Neutrophil (primary cell): Measurements from ENCODE around the gene SRGAP1.

ENCODE experiments used
- H3K27ac ChIP-seq: fragments of 200-600 bp; sonication (generic); 2 replicates; pipeline ENCODE4 v1.5.1; 2016; ENCODE audit warnings: mild to moderate bottlenecking, moderate library complexity
- H3K27me3 ChIP-seq: fragments of 200-600 bp; sonication (generic); 2 replicates; pipeline ENCODE4 v1.6.0; 2016; ENCODE audit warnings: mild to moderate bottlenecking
- H3K36me3 ChIP-seq: fragments of 200-600 bp; sonication (generic); 2 replicates; pipeline ENCODE4 v1.5.1; 2017
- H3K4me1 ChIP-seq, 2 experiments: fragments of 200-600 bp in 1 of 2; sonication (generic) in 1 of 2; 1 replicate in 1 of 2; 2 replicates in 1 of 2; pipeline versions ENCODE4 v1.5.1 to v1.6.1; 2013 to 2016; ENCODE audit warnings: low read depth in 1 of 2, low read length in 1 of 2, mild to moderate bottlenecking in 1 of 2, moderate library complexity in 1 of 2; ENCODE audit not compliant: control insufficient read depth in 1 of 2, insufficient read depth in 1 of 2
- H3K4me3 ChIP-seq, 2 experiments: fragments of 200-600 bp in 1 of 2; sonication (generic) in 1 of 2; 1 replicate in 1 of 2; 2 replicates in 1 of 2; pipeline ENCODE4 v1.5.1; 2013 to 2016; ENCODE audit warnings: low read depth in 1 of 2, low read length in 1 of 2, mild to moderate bottlenecking in 1 of 2, moderate library complexity in 1 of 2
- H3K9me3 ChIP-seq: fragments of 200-600 bp; sonication (generic); 2 replicates; pipeline ENCODE4 v1.5.1; 2016
- TF ChIP-seq, protein P1 (sequence below): fragments of 200-600 bp; sonication (generic); IDR thresholded peaks from 2 replicates; pipeline ENCODE4 v1.5.1; 2016; ENCODE audit warnings: antibody characterized with exemption

Gene SRGAP1

DNA sequence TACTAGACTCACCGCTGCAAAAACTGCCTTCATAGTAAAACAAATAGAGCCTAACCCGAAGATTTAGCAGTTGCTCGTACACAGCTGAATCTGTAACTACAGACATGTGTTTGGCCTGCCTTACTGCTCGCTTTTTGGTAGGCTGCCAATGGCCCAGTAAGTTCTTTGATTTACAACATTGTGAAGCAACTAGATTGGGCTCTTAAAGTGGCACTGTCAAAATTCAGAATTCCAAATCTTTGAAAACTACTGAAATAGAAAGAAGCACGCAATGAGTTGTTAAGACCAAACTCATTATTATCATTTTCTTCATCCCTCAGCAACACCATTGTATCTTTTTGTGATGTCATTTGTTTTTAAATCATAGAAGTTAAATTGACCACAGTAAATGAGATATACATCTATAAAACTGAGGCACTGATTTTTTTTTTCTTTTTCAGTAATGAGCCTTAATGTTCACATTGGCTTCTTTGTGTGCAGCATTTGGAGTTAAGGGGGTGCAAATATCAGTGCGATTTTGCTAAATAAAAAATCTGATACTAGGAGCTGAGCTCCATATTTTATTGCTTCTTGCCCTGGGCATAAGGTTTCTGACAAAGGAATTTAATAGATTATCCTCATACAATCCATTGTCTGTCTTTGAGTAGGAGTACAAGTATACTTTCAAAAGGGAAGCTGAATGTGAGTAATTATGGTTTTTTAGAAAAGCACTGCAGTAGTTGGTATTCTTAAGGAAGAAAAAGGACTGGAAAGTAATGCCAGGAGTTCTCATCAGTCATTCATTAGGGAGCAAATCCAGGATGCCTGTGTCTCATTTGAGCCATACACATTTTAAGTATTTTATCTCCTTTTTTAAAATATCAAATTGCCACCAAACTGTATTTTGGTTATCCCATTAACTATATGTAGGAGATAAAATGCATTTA lies 239.0 kb downstream of the SRGAP1 start:
- TF ChIP-seq, protein P1, sequence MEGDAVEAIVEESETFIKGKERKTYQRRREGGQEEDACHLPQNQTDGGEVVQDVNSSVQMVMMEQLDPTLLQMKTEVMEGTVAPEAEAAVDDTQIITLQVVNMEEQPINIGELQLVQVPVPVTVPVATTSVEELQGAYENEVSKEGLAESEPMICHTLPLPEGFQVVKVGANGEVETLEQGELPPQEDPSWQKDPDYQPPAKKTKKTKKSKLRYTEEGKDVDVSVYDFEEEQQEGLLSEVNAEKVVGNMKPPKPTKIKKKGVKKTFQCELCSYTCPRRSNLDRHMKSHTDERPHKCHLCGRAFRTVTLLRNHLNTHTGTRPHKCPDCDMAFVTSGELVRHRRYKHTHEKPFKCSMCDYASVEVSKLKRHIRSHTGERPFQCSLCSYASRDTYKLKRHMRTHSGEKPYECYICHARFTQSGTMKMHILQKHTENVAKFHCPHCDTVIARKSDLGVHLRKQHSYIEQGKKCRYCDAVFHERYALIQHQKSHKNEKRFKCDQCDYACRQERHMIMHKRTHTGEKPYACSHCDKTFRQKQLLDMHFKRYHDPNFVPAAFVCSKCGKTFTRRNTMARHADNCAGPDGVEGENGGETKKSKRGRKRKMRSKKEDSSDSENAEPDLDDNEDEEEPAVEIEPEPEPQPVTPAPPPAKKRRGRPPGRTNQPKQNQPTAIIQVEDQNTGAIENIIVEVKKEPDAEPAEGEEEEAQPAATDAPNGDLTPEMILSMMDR: no peak
- H3K9me3 ChIP-seq: no peaks in the 10 kb centered on the region
- no peak overlapping the region for H3K4me3 ChIP-seq
- no peaks in the 10 kb centered on the region for H3K4me1 ChIP-seq
- no peaks in the 10 kb centered on the region for H3K27me3 ChIP-seq
- H3K36me3 ChIP-seq: no peaks in the 10 kb centered on the region
- H3K27ac ChIP-seq: no peak overlapping the region

- Histone ChIP-seq H3K27ac (no peak overlapping the region), H3K4me1 (no peaks in the 10 kb centered on the region), H3K27me3 (no peaks in the 10 kb centered on the region), H3K36me3 (no peaks in the 10 kb centered on the region), H3K9me3 (no peaks in the 10 kb centered on the region), H3K4me3 (no peak overlapping the region)
- TF ChIP-seq, protein P1: no peak
Observed at GRCh38 chr12:64085154-64085553, 240.7 kb downstream of the SRGAP1 start.

DNA sequence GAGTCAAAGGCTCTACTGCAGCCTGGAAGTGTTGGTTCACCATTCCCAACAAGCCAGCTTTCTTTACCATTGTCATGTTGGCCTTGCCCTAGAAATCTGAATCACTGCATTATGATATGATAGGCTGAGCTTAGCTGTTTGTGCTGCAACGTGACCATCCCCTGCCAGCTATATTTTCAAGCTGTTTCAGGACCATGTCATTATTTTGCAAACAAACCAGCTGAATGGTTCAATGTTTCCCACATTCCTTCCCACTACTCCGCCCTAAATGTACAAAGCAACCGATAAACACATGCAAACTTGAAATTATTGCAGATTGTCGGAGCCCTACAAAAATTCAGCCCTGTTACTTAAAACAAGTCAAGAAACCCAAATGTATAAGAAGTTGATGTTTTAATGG lies 241.5 kb downstream of the SRGAP1 start:
- Histone ChIP-seq H3K27me3 (no peaks in the 10 kb centered on the region), H3K27ac (no peak overlapping the region), H3K9me3 (no peaks in the 10 kb centered on the region), H3K4me1 (no peaks in the 10 kb centered on the region), H3K36me3 (no peaks in the 10 kb centered on the region), H3K4me3 (no peak overlapping the region)
- TF ChIP-seq, protein P1: no peak

DNA sequence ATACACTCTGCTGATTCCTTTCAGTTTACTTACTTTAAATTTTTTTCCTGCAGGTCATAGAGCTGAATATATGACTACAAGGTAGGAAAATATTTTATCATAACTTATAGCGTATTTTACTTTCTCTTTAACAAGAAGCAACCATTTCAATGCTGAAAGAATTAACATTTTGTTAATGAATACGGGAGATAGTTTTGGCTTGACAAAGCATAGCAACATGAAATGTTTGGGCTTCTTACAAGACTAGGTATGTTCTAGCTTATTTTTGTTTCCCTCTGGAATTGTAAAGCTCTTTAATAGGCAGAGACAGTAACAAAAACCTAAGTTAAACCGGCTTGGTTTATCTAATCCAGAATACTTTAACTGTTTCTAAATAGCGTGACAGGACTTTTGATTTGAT lies 242.4 kb downstream of the SRGAP1 start:
- Histone ChIP-seq H3K36me3 (no peaks in the 10 kb centered on the region), H3K9me3 (no peaks in the 10 kb centered on the region), H3K4me1 (no peaks in the 10 kb centered on the region), H3K27me3 (no peaks in the 10 kb centered on the region), H3K27ac (no peak overlapping the region), H3K4me3 (no peak overlapping the region)
- TF ChIP-seq, protein P1: no peak

GRCh38 chr12:64087761-64088160 lies 243.3 kb downstream of the SRGAP1 start:
- no peaks in the 10 kb centered on the region for H3K27me3 ChIP-seq
- H3K4me3 ChIP-seq: no peak overlapping the region
- no peaks in the 10 kb centered on the region for H3K9me3 ChIP-seq
- TF ChIP-seq, protein P1: no peak
- H3K27ac ChIP-seq: no peak overlapping the region
- H3K36me3 ChIP-seq: no peaks in the 10 kb centered on the region
- no peaks in the 10 kb centered on the region for H3K4me1 ChIP-seq
